ENCODE data around the gene STK32C.

- TF ChIP-seq CTCF (IDR thresholded peaks at IDR 0.05) (no peak), POLR2A (IDR thresholded peaks at IDR 0.05) (no peak)
These were observed 62.7 kb downstream of the STK32C start for GRCh38 chr10:132245056-132245455.
